Pulmonary artery endothelial cell (primary cell): ENCODE data around the gene CLDN6. TPM values are rescaled to one million over a fixed set of nuclear protein-coding genes. Genes with fewer than 3 reads are reported as not detected.
"Not testable (repeated sequence)": the region's sequence is repeated elsewhere in the genome, so short reads cannot be mapped to it uniquely, and the experiment has no call there.

Source experiments
- DNase-seq: peaks from one replicate; pipeline ENCODE4 v3.0.0-alpha.2; 2011; ENCODE audit warnings: low read depth, low spot score
- total RNA-seq: library from RNA; depleted of rRNA; stranded (reverse); fragments of >200 nt; gene quantifications from 2 replicates; pipeline ENCODE4 v1.2.3, GENCODE V29; 2014

The CLDN6 gene
- total RNA-seq, 1 donor from 2014 or later = not detected

GRCh38 chr16:3052571-3053329 is 34.8 kb upstream of the CLDN6 start:
- DNase-seq = not testable (repeated sequence)

DNA sequence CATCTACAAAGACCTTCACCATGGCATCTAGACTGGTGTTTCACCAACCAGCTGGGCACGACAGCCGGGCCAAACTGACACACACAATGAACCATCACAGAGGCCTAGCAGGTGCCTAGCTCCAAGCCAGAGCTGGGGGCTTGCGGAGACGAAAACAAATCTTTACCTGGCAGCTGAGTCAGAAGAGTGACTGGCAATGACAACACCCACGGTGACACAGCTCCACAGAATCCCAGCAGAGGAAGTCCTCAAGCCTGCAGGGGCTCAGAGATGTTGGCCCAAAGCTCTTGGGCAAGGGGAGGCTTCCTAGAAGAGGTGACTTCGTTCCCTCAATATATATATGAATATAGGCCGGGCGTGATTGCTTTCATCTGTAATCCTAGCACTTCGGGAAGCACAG is 33.5 kb upstream of the CLDN6 start:
- no peak for DNase-seq

- DNase-seq = no peak
These were observed 33.0 kb upstream of the CLDN6 start for GRCh38 chr16:3051009-3051408.

DNA sequence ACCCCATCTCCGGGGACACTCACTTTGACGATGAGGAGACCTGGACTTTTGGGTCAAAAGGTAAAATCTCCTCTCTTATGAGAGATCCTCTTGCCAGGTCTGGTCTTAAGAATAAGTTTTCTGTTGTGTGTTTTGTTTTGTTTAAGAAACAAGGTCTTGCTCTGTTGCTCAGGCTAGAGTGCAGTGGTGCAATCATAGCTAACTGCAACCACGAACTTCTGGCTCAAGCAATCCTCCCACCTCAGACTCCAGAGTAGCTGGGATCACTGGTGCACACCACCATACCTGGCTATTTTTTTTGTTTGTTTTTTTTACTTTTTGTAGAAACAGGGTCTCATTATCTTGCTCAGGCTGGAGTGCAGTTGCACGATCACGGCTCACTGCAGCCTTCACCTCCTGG is 32.5 kb upstream of the CLDN6 start:
- no peak for DNase-seq

DNA sequence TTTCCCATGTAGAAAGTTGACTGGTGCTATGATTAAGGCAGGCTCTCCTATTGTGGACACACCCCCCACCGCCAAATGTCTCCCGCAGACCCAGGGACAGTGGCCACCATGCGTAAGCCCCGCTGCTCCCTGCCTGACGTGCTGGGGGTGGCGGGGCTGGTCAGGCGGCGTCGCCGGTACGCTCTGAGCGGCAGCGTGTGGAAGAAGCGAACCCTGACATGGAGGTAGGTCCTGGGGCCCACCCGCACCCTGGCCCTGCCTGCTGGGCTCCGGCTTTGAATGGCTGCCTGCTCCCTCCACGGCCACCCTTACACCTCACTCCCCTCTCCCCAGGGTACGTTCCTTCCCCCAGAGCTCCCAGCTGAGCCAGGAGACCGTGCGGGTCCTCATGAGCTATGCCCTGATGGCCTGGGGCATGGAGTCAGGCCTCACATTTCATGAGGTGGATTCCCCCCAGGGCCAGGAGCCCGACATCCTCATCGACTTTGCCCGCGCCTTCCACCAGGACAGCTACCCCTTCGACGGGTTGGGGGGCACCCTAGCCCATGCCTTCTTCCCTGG is 32.0 kb upstream of the CLDN6 start:
- no peak for DNase-seq

DNA sequence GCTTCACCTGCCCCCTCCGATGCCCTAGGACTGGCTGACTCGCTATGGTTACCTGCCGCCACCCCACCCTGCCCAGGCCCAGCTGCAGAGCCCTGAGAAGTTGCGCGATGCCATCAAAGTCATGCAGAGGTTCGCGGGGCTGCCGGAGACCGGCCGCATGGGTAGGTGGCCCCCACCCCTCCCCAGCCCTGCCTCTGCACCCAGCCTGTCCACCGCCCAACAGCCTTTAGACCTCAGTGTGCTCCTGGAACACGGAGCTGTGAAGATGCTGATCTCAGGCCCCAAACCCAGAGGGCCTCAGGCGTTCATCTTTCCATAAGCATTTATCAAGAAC is 29.4 kb upstream of the CLDN6 start:
- DNase-seq = no peak

- no peak for DNase-seq
These were observed 28.8 kb upstream of the CLDN6 start for GRCh38 chr16:3046641-3047386.

DNA sequence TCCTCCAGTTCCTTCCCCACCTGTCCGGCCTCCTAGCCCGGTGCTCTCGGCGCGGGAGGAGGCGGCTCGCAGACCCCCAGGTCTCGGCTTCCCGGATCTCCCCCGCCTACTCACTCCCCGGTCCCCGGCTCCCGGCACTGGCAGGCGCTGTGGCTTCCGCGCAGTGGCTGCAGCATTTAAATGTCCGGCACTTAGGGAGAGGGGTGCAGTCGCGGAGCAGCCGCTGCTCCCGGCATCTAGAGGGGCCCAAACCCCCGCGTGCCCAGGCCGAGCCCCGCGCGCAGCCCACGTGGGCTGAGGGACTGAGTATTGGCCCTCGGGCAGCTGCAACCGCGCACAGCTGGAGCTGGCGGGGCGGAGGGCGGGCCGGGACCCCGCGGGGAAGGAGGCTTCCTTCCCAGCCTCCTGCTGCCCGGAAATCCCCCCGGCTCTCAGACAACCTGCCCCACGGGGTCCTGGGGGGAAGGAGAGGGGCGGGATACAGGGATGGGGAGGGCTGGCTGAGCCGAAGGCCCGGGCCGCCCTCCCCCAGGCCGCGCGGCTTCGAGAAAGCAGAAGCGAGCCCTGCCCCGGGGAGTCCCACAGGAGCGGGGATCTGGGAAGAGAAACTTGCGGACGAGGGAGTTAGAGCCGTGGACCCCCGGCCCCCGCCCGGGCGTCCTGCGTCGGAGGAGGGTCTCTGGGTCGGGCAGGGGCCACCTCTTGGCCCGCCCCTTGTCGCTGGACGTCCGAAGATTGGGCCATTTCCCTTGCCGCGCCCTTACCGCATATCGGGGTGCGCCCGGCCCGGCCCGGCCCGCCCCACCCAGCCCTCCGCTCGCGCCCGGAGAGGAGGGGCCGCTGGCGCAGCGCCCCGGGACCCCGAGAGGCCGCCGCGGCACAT is 28.0 kb upstream of the CLDN6 start, which contains the start of gene MMP25:
TSS of gene MMP25 (plus strand) at position 804 of the 883 bp plus-strand sequence. CDS start 357 bp downstream, outside the sequence.
- DNase-seq = no peak

DNA sequence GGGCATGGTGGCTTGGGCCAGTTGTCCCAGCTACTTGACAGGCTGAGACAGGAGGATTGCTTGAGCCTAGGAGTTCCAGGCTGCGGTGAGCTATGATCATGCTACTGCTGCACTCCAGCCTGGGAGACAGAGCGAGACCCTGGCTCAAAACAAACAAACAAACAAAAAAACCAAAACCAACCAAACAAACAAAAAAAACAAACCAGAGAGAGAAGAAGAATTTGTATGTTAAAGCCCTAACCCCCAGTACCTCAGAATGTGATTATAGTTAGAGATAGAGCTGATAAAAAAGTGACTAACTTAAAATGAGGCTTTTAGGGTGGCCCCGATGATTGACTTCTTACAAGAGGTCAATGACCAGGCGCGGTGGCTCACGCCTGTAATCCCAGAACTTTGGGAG is 26.7 kb upstream of the CLDN6 start:
- DNase-seq = no peak

DNA sequence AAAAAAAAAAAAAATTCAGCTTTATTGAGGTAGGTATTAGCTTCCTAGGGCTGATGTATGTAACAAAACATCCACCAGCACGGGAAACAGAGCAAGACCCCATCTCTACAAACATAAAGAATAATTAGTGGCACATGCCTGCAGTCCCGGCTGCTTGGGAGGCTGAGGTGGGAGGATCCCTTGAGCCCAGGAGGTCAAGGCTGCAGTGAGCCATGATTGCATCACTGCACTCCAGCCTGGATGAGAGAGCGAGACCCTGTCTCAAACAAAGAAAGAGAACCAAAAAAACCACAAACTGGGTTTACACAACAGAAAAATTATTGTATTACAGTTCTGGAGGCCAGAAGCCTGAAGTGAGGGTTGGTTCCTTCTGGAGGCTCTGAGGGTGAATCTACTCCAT is 24.4 kb upstream of the CLDN6 start:
- DNase-seq = no peak

GRCh38 chr16:3038896-3039295 is 20.9 kb upstream of the CLDN6 start:
- no peak for DNase-seq

DNA sequence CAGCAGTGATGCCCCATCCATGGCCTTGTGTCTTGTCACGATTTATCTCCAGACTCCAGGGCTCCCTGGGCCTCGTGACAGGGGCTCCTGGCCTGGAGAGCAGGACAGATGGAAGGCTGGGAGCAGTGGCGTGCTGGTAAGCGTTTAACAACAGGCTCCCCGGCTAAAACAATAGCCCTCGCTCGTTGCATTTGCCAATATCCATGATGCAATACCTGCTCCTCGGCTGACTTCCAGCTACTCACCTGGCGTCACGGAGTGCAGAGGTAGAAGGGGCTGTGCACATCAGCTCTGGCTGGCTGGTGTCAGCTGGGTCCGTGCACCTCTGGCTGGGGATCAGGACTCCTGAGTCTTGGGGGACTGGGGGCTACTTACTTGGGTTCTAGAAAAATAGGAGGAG is 20.3 kb upstream of the CLDN6 start:
- DNase-seq = no peak

- DNase-seq = no peak
These were observed 18.8 kb upstream of the CLDN6 start, which contains the start of gene BICDL2 for GRCh38 chr16:3036726-3037315. Gene BICDL2 (minus strand): TSS chr16:3036944. CDS start chr16:3035496, 1,448 bp downstream.

- no peak for DNase-seq
These were observed 18.2 kb upstream of the CLDN6 start for GRCh38 chr16:3035972-3036725.

DNA sequence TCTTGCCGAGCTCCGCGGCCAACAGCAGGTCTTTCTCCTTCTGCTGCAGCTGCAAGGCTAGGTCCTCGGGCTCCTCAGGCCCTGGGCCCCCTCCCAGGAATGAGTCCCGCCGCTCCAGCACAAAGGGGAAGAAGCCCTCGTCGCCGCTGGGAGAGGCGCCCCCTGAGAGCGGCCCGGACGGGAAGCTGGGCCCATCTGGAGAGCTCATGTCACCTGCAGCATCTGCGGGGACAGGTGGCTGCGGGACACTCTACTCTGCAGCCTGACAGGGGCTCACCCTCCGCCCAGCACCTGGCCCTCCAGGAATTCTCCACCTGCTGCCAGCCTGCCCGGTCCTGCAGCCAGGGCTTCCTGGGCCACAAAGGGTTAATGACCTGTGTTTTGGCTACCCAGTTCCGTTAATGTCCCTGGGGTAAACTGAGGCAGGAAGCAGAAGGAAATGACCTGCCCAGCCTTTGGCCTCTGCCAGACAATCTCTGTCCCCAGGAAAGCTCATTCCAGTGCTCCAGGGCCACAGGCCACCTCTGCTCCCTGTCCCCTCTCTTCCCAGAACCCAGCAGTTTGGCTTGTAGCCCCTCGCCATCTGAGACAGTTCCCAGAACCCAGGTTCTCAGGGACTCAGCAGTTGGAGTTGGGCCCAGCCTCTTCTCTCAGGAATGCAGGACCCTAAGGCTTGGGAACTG is 17.4 kb upstream of the CLDN6 start:
- no peak for DNase-seq

- no peak for DNase-seq
These were observed 14.6 kb upstream of the CLDN6 start for GRCh38 chr16:3032624-3033023.

DNA sequence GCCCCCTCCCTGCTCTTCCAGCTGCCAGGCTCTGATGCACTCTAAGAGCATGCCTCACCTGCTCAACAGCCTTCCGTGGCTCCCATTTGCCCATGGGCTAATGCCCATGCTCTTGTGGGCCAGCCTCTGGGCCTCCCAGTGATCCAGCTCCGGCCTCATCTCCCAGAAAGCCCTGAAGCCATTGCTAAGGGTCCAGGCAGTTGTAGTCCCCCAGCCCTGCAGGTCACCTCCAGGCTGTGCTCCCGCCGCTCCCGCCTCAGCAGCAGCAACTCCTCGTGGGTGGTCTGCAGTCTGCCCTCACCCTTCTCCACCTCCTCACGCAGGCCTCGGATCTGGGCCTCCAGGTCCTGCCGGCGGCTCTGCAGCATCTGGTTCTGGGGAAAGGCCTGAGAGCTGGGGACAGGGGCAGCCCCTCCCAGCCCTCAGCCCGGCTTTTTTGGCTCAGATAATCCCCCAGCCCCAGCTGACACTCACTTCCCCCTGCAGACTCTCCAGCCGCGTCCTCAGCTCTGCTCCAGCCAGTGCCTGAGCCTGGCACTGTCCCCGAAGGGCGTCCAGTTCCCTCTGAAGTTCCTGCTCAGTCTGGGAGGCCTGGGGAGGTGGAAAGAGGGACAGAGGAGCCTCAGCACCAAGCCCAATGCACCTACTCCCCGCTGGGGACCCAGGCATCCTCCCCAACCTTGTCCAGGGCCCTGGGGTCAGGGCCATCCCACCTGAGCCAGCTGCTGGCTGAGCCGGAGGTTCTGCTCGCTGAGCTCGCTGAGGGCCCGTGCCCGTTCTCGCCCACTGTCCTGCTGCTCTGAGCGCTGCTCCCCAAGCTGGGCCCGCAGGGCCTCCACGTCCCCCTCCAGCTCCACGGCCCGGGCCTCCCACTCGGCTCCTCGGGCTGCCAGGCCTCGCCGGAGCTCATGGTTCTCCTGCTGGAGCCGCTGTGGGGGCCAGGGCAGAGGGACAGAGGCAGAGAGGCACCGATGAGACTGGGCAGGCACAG is 12.5 kb upstream of the CLDN6 start:
- DNase-seq = no peak

DNA sequence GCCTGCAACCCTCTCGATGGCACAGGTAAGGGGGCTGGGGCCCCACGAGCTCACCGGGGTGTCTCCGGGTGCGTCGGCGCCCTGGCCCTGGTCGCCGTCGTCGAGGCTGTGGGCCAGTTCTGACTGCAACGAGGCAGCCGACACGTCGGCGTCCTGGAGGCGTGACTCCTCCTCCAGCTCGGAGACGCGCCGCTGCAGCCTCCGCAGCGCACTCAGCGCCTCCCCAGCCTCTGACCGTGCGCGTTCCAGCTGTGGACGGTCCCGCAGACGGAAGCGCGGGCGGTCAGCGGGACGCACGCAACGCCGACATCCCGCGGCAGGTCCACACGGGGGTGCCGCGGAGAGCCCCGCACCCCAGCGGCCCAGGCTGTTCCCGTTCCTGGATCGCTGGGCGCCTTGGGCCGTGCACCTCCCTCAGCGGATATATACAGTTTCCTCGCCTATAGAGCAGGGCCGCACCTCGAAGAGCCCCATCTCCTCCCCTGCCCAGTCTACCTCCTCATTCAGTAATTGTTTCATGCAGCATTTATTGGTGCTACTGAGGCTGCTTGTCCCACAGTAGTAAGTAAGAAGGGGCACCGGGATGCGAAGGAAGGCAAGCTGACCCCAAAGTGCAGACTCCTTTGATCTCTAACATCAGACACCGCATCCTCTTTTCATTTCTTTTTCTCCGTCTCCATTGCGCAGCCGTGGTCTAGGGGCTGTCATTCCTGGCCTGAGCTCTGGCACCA is 11.7 kb upstream of the CLDN6 start:
- DNase-seq = no peak
